Ovary (tissue), 9 donors: ENCODE results near the gene SGCA. TPM values are rescaled to one million over a fixed set of nuclear protein-coding genes. Genes with fewer than 3 reads are reported as not detected.

ENCODE experiments used
- DNase-seq, 5 donors: peaks; one replicate each; pipeline ENCODE4 v3.0.0-alpha.2; 2019 to 2020
- H3K27ac ChIP-seq, 2 donors: fragments of 200-600 bp; one replicate each; pipeline versions ENCODE4 v1.5.1 to v1.8.0; 2019 to 2022
- H3K27me3 ChIP-seq: fragments of 200-600 bp; one replicate; pipeline ENCODE4 v1.8.0; 2022
- H3K36me3 ChIP-seq: fragments of 200-600 bp; sonication (generic); one replicate; pipeline ENCODE4 v1.5.1; 2019
- H3K4me1 ChIP-seq: one replicate; pipeline ENCODE4 v1.8.1; 2013; ENCODE audit warnings: mild to moderate bottlenecking, moderate library complexity; ENCODE audit not compliant: insufficient read depth
- H3K4me3 ChIP-seq: fragments of 200-600 bp; sonication (generic); one replicate; pipeline ENCODE4 v1.5.1; 2017
- H3K9me3 ChIP-seq, 2 donors: fragments of 200-600 bp in 1 of 2; sonication (generic) in 1 of 2; one replicate each; pipeline versions ENCODE4 v1.5.1 to v1.8.1; 2013 to 2019; ENCODE audit warnings: mild to moderate bottlenecking in 1 of 2, moderate library complexity in 1 of 2
- CTCF ChIP-seq, 3 donors: fragments of 450-650 bp in 2 of 3; fragments of 200-600 bp in 1 of 3; IDR thresholded peaks; one replicate each; pipeline versions ENCODE4 v1.5.1 to v1.8.0; 2016 to 2022; ENCODE audit warnings: antibody characterized with exemption in 3 of 3, mild to moderate bottlenecking in 1 of 3
- EP300 ChIP-seq: sonication (generic); formaldehyde crosslinking; IDR thresholded peaks from one replicate; pipeline ENCODE4 v1.6.1; 2017; ENCODE audit warnings: antibody characterized with exemption
- POLR2A ChIP-seq: fragments of 450-650 bp; IDR thresholded peaks from one replicate; pipeline ENCODE4 v1.6.1; 2017; ENCODE audit warnings: antibody characterized with exemption, mild to moderate bottlenecking, moderate library complexity
- WGBS, 3 donors: extraction: QIAGEN DNeasy Blood & Tissue Kit in 1 of 3; methylation state at CpG; one replicate each; pipeline versions ENCODE4 v1.1.5 to v1.1.7; 2013 to 2017; 5-methylcytosine and 5-hydroxymethylcytosine counted together
- intact Hi-C, 4 donors: fragments of 100-400 bp; cut with DNase I; formaldehyde crosslinking; loops; one replicate each; pipeline versions ENCODE4 v1.11.0 to v1.15.1; 2022 to 2023
- polyA plus RNA-seq, 2 donors: library from polyadenylated mRNA; stranded (reverse); fragments of 200-250 nt in 1 of 2; fragments of 350-450 nt in 1 of 2; fragmentation: Illumina TruSeq in 1 of 2; extraction: RNeasy Lipid Tissue Mini Kit (QIAGEN cat#74804) in 1 of 2; gene quantifications; one replicate each; pipeline ENCODE4 v1.2.3, GENCODE V29; 2013 to 2014
- total RNA-seq, 7 donors: library from RNA; depleted of rRNA in 2 of 7; stranded (reverse); fragments of >200 nt in 2 of 7; fragmentation: NEBNext Ultra II Directional in 3 of 7; extraction: Animal tissue kit (Norgen Biotek cat#: 25700) in 3 of 7; gene quantifications; one replicate each; pipeline versions ENCODE4 v1.1.0 to v1.2.4, GENCODE V29; 2016 to 2023
- donor health status: DM: no; HTN: no; CAD: no; lungs with moderate emphysema.
- donor health status: DM: no; HTN: no; CAD: no.
- donor health status: Bipolar disorder and iron deficiency.
- donor health status: DM: yes; HTN: yes; CAD: no.
- donor health status: DM: no; HTN: no; CAD: no.
- donor health status: DM: yes; HTN: yes; CAD: no.

The SGCA gene
- total and polyA plus RNA-seq, 9 donors = 0.48 to 3.4 (median 2.2) TPM

DNA sequence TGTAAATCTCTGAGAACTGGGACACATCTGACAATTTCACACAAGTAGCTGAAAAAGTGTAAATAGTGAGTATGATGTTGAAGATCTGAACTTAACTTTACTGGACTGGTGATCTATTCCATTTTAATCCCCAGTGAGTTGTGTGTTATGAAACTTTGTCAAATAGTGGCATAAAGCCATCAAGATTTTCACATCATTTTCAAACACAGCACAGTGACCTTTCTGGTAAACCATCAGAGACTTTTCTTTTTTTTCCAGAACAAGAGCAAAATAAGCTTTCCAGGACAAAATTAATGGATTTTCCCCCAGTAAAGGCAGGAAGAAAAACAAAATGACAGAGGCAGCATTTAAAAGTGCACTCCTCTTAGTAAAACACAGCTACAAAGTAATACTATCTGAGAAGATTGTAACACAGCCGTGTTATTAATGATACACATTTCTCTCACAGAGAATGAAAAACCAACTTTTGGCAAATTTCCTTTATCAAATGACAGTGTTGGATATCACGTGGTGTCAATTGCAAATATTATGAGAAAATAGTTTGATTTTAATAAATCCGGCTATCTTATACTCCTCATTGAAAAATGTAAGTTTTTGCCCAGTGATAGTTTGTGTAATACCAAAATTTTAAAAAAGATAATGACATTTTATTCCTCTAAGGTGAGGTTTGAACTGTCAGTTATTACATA lies 52.4 kb downstream of the SGCA start:
- H3K4me1 ChIP-seq = peaks cover 20% of the 10 kb centered on the region
- H3K4me3 ChIP-seq = no peak overlapping the region
- 10 to 17% (median 10%) methylated on average over 3 of the region's 3 CpGs for WGBS, 3 donors
- intact Hi-C loops = no loop called here
- TF ChIP-seq CTCF (IDR thresholded peaks at IDR 0.05) (no peak), POLR2A (no peak), EP300 (no peak)
- DNase-seq = no peak
- peak overlapping the region in 1 of 2 donors; percentile 78 for H3K27ac ChIP-seq
- H3K36me3 ChIP-seq = no peaks in the 10 kb centered on the region
- no peaks in the 10 kb centered on the region for H3K9me3 ChIP-seq
- H3K27me3 ChIP-seq = no peaks in the 10 kb centered on the region

DNA sequence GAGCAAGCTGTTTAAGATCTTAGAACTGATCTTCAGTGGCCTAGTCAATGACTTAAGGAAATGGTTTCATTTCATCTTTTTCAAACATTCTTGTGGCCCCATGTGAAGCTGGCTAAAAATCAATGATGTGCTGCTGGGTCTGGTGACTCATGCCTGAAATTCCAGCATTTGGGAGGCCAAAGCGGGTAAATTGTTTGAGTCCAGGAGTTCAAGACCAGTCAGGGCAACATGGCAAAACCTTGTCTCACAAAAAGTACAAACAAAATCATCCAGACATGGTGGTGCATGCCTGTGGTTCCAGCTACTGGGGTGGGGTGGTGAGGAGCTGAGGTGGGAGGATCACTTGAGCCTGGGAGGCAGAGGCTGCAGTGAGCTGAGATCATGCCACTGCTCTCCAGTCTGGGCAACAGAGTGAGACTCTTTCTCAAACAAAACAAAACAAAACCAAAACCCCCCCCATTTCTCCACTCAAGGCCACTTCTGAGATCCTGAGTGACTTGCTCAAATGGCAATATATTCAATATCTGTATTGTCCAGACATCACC lies 53.0 kb downstream of the SGCA start:
- Histone ChIP-seq H3K36me3 (no peaks in the 10 kb centered on the region), H3K4me1 (peaks cover 20% of the 10 kb centered on the region), H3K27ac (peak overlapping the region; percentile 28 to 78), H3K9me3 (no peaks in the 10 kb centered on the region), H3K27me3 (no peaks in the 10 kb centered on the region), H3K4me3 (no peak overlapping the region)
- intact Hi-C loops = no loop called here
- TF ChIP-seq POLR2A (no peak), CTCF (IDR thresholded peaks at IDR 0.05) (no peak), EP300 (no peak)
- WGBS, 3 donors = 4 to 21% (median 16%) methylated on average over 1 of the region's 1 CpG
- peak in 3 of 5 donors; percentile 37 to 63 (median 42) for DNase-seq

GRCh38 chr17:50219342-50219741 lies 53.5 kb downstream of the SGCA start:
- no peak for TF ChIP-seq CTCF (IDR thresholded peaks at IDR 0.05)
- TF ChIP-seq POLR2A = no peak
- no peak for TF ChIP-seq EP300
- intact Hi-C loops = no loop called here
- Histone ChIP-seq H3K27ac (peak overlapping the region; percentile 28 to 78), H3K4me1 (peaks cover 20% of the 10 kb centered on the region), H3K27me3 (no peaks in the 10 kb centered on the region), H3K36me3 (no peaks in the 10 kb centered on the region), H3K9me3 (no peaks in the 10 kb centered on the region), H3K4me3 (no peak overlapping the region)
- peak in 1 of 5 donors; percentile 27 for DNase-seq
- 23 to 35% (median 25%) methylated on average over 5 of the region's 5 CpGs for WGBS, 3 donors

- peaks cover 16% of the 10 kb centered on the region for H3K4me1 ChIP-seq
- WGBS, 3 donors = 16 to 23% (median 17%) methylated on average over 4 of the region's 4 CpGs
- H3K27me3 ChIP-seq = no peaks in the 10 kb centered on the region
- DNase-seq = peak in 1 of 5 donors; percentile 30
- H3K36me3 ChIP-seq = no peaks in the 10 kb centered on the region
- H3K4me3 ChIP-seq = no peak overlapping the region
- no peaks in the 10 kb centered on the region for H3K9me3 ChIP-seq
- TF ChIP-seq POLR2A = no peak
- no peak for TF ChIP-seq CTCF (IDR thresholded peaks at IDR 0.05)
- TF ChIP-seq EP300 = no peak
- H3K27ac ChIP-seq = peak overlapping the region; percentile 28 to 78
- intact Hi-C loops = loop anchor here in 1 of 4 donors (5.0 kb wide), 1 partner anchor 37 kb away; no protein-coding TSS in a partner anchor
These were observed 54.2 kb downstream of the SGCA start for GRCh38 chr17:50219939-50220465.
